MM.1S (cell line): ENCODE data around the gene BBS1.

Source experiments
- DNase-seq: peaks from one replicate; pipeline ENCODE4 v3.0.0-alpha.2; 2015
- H2AFZ ChIP-seq: fragments of 300-600 bp; sonication (generic); 2 replicates; pipeline ENCODE4 v1.6.0; 2016; ENCODE audit warnings: antibody characterized with exemption, low read length
- H3F3A ChIP-seq: fragments of 300-600 bp; sonication (generic); 2 replicates; pipeline ENCODE4 v1.6.1; 2016; ENCODE audit warnings: mild to moderate bottlenecking, antibody characterized with exemption, low read length, moderate library complexity, mixed read lengths; ENCODE audit not compliant: insufficient read depth
- H3K27ac ChIP-seq: fragments of 300-600 bp; sonication (generic); 2 replicates; pipeline ENCODE4 v1.5.1; 2016; ENCODE audit warnings: mild to moderate bottlenecking, low read length
- H3K27me3 ChIP-seq: fragments of 300-600 bp; sonication (generic); replicated peaks from 2 replicates; pipeline ENCODE4 v1.6.0; 2016; ENCODE audit warnings: low read length; ENCODE audit not compliant: insufficient read depth
- H3K36me3 ChIP-seq: fragments of 300-600 bp; sonication (generic); replicated peaks from 2 replicates; pipeline ENCODE4 v1.6.1; 2016; ENCODE audit warnings: mild to moderate bottlenecking, low read length, mixed read lengths; ENCODE audit not compliant: insufficient read depth
- H3K4me1 ChIP-seq: fragments of 300-600 bp; sonication (generic); 2 replicates; pipeline ENCODE4 v1.6.1; 2016; ENCODE audit warnings: low read length, mixed read lengths
- H3K4me2 ChIP-seq: fragments of 300-600 bp; sonication (generic); 2 replicates; pipeline ENCODE4 v1.6.0; 2016; ENCODE audit warnings: low read depth, low read length
- H3K4me3 ChIP-seq: fragments of 300-600 bp; sonication (generic); 2 replicates; pipeline ENCODE4 v1.5.1; 2016; ENCODE audit warnings: low read length, mixed read lengths
- H3K79me2 ChIP-seq: fragments of 300-600 bp; sonication (generic); 2 replicates; pipeline ENCODE4 v1.6.1; 2016; ENCODE audit warnings: mixed run types, low read length, mixed read lengths
- H3K9ac ChIP-seq: fragments of 300-600 bp; sonication (generic); 2 replicates; pipeline ENCODE4 v1.6.1; 2016; ENCODE audit warnings: low read length, mixed read lengths
- H3K9me2 ChIP-seq: fragments of 300-600 bp; sonication (generic); replicated peaks from 2 replicates; pipeline ENCODE4 v1.6.1; 2016; ENCODE audit warnings: mild to moderate bottlenecking, low read length, mixed read lengths; ENCODE audit not compliant: insufficient read depth
- H3K9me3 ChIP-seq: fragments of 300-600 bp; sonication (generic); replicated peaks from 2 replicates; pipeline ENCODE4 v1.6.1; 2016; ENCODE audit warnings: mild to moderate bottlenecking, low read length, mixed read lengths; ENCODE audit not compliant: insufficient read depth
- H4K20me1 ChIP-seq: fragments of 300-600 bp; sonication (generic); 2 replicates; pipeline ENCODE4 v1.6.1; 2016; ENCODE audit warnings: mild to moderate bottlenecking, low read length, moderate library complexity, mixed read lengths; ENCODE audit not compliant: insufficient read depth
- EZH2 ChIP-seq: fragments of 300-600 bp; sonication (generic); optimal IDR thresholded peaks from 2 replicates; pipeline ENCODE3; 2017; ENCODE audit warnings: low read depth, mild to moderate bottlenecking, antibody characterized with exemption, low read length, mixed read lengths
- EZH2phosphoT487 ChIP-seq: fragments of 300-600 bp; sonication (generic); IDR thresholded peaks from 2 replicates; pipeline ENCODE4 v1.6.1; 2018; ENCODE audit warnings: antibody characterized with exemption, low read length
- TF ChIP-seq, protein P1 (sequence below): fragments of 300-600 bp; sonication (generic); IDR thresholded peaks from 2 replicates; pipeline ENCODE4 v1.5.1; 2016; ENCODE audit warnings: antibody characterized with exemption, low read length, mixed read lengths

The BBS1 gene

DNA sequence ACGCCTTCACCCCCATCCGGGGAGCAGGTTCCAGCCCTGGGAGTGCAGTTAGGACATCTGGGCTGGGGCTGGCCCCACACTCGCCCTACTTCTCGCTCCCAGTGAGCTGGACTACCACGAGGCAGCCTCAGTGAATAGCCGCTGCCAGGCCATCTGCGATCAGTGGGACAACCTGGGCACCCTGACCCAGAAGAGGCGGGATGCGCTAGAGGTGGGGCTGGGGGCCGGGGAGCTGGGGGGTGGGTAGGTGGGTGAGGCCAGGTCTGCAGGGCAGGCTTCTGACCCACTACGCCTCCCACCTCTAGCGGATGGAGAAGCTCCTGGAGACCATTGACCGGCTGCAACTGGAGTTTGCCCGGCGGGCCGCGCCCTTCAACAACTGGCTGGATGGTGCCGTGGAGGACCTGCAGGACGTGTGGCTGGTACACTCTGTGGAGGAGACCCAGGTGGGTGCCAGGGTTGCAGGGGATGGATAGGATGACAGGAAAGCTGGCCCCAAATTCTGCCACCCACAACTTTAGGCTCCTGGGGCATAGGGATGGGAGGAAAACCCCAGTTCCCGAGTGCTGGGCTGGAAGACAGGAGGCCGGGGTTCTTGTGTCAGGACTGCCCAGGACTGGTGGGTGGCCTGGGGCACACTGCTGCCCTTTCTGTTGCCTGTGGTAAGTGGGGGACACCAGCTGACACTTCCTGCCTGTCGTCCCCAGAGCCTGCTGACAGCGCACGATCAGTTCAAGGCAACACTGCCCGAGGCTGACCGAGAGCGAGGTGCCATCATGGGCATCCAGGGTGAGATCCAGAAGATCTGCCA, 49.6 kb downstream of the BBS1 start:
- H3K4me1 ChIP-seq, result no peaks in the 10 kb centered on the region
- no peak overlapping the region for H3K4me2 ChIP-seq
- no peak overlapping the region for H3K27ac ChIP-seq
- no peak overlapping the region for H3K4me3 ChIP-seq
- peaks cover 86% of the 10 kb centered on the region for H3K27me3 ChIP-seq
- no peaks in the 10 kb centered on the region for H3K79me2 ChIP-seq
- no peak for DNase-seq
- TF ChIP-seq EZH2phosphoT487 (no peak), EZH2 (no peak)
- TF ChIP-seq, protein P1, sequence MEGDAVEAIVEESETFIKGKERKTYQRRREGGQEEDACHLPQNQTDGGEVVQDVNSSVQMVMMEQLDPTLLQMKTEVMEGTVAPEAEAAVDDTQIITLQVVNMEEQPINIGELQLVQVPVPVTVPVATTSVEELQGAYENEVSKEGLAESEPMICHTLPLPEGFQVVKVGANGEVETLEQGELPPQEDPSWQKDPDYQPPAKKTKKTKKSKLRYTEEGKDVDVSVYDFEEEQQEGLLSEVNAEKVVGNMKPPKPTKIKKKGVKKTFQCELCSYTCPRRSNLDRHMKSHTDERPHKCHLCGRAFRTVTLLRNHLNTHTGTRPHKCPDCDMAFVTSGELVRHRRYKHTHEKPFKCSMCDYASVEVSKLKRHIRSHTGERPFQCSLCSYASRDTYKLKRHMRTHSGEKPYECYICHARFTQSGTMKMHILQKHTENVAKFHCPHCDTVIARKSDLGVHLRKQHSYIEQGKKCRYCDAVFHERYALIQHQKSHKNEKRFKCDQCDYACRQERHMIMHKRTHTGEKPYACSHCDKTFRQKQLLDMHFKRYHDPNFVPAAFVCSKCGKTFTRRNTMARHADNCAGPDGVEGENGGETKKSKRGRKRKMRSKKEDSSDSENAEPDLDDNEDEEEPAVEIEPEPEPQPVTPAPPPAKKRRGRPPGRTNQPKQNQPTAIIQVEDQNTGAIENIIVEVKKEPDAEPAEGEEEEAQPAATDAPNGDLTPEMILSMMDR, result no peak
- no peaks in the 10 kb centered on the region for H3K9me3 ChIP-seq
- no peaks in the 10 kb centered on the region for H3F3A ChIP-seq
- H3K9me2 ChIP-seq, result no peaks in the 10 kb centered on the region
- no peaks in the 10 kb centered on the region for H3K36me3 ChIP-seq
- no peak overlapping the region for H2AFZ ChIP-seq
- no peak overlapping the region for H3K9ac ChIP-seq
- no peaks in the 10 kb centered on the region for H4K20me1 ChIP-seq

DNA sequence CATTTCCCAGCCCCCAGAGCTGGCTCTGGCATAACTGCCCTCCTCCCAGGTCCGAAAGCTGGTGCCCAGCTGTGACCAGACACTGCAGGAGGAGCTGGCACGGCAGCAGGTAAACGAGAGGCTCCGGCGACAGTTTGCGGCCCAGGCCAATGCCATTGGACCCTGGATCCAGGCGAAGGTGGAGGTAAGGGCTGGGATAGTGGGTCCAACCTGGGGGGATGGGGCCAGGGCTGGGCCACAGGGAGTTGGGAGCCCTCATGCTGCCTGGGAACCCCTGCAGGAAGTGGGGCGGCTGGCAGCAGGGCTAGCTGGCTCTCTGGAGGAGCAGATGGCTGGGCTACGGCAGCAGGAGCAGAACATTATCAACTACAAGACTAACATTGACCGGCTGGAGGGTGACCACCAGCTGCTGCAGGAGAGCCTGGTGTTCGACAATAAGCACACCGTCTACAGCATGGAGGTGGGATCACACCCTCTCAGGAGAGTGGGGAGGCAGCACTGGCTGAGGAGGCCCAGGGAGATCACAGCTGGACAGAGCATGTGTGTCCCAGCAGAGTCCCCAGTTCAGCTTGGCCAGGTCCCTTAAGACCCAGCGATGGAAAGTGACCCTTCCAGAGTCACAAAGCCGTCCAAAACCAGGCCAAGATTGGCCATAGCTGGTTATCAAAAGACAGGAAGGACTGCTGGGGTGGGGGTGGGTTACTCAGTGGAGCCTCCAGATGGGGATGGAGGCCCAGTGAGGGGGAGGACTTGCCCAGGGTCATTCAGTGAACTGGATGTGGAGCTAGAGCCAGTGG, 50.9 kb downstream of the BBS1 start:
- Histone ChIP-seq H3K27me3 (peaks cover 86% of the 10 kb centered on the region), H2AFZ (no peak overlapping the region), H4K20me1 (no peaks in the 10 kb centered on the region), H3K79me2 (no peaks in the 10 kb centered on the region), H3K9ac (no peak overlapping the region), H3K4me2 (no peak overlapping the region), H3K9me2 (no peaks in the 10 kb centered on the region), H3K4me3 (no peak overlapping the region), H3K9me3 (no peaks in the 10 kb centered on the region), H3K4me1 (no peaks in the 10 kb centered on the region), H3K27ac (no peak overlapping the region), H3K36me3 (no peaks in the 10 kb centered on the region), H3F3A (no peaks in the 10 kb centered on the region)
- no peak for DNase-seq
- TF ChIP-seq, protein P1, result no peak
- TF ChIP-seq EZH2 (no peak), EZH2phosphoT487 (no peak)

DNA sequence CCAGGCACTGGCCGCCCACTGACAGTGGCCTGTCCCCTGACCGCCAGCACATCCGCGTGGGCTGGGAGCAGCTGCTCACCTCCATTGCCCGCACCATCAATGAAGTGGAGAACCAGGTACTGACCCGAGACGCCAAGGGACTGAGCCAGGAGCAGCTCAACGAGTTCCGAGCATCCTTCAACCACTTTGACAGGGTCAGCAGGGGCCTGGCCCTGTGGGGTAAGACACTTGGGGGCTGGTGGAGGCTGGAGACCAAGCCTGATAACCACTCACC, 51.5 kb downstream of the BBS1 start:
- no peak for DNase-seq
- no peak overlapping the region for H3K4me2 ChIP-seq
- no peaks in the 10 kb centered on the region for H3K79me2 ChIP-seq
- H3K9me3 ChIP-seq, result no peaks in the 10 kb centered on the region
- no peaks in the 10 kb centered on the region for H3K4me1 ChIP-seq
- no peak overlapping the region for H3K9ac ChIP-seq
- H3K36me3 ChIP-seq, result no peaks in the 10 kb centered on the region
- no peak for TF ChIP-seq EZH2phosphoT487
- TF ChIP-seq EZH2, result no peak
- TF ChIP-seq, protein P1, result no peak
- no peak overlapping the region for H3K27ac ChIP-seq
- H3K9me2 ChIP-seq, result no peaks in the 10 kb centered on the region
- H3F3A ChIP-seq, result no peaks in the 10 kb centered on the region
- H3K4me3 ChIP-seq, result no peak overlapping the region
- H4K20me1 ChIP-seq, result no peaks in the 10 kb centered on the region
- H2AFZ ChIP-seq, result no peak overlapping the region
- peaks cover 88% of the 10 kb centered on the region for H3K27me3 ChIP-seq
